ENCODE measurements around the gene KCNQ1.

GRCh38 chr11:2552210-2552609, 107.4 kb downstream of the KCNQ1 start:
- TF ChIP-seq CTCF (IDR thresholded peaks at IDR 0.05; ENCODE audit: extremely low read depth in 1 of 2, insufficient read depth in 1 of 2, low read depth in 1 of 2, low read length in 2 of 2) (no peak), POLR2A (IDR thresholded peaks at IDR 0.05; ENCODE audit: low read depth, low read length) (no peak), FOS (IDR thresholded peaks at IDR 0.05; ENCODE audit: borderline replicate concordance, insufficient read depth, low read length) (no peak), MYC (IDR thresholded peaks at IDR 0.05; ENCODE audit: low read depth, low read length) (no peak), POLR2AphosphoS5 (IDR thresholded peaks at IDR 0.05; ENCODE audit: insufficient read depth, low read depth, low read length) (no peak), MAX (IDR thresholded peaks at IDR 0.05; ENCODE audit: insufficient read depth, insufficient read length) (no peak), EZH2 (IDR thresholded peaks at IDR 0.05; ENCODE audit: borderline replicate concordance, low read depth, low read length, severe bottlenecking) (no peak)
